HG03565 (cell line): ENCODE results near the gene ZFAND6.

Experiments
- ATAC-seq: cut with Tn5 transposase; IDR thresholded peaks from one replicate; pipeline ENCODE4 v1.9.1; 2021; ENCODE audit warnings: mild to moderate bottlenecking, moderate library complexity; ENCODE audit not compliant: unreplicated experiment

The ZFAND6 gene

DNA sequence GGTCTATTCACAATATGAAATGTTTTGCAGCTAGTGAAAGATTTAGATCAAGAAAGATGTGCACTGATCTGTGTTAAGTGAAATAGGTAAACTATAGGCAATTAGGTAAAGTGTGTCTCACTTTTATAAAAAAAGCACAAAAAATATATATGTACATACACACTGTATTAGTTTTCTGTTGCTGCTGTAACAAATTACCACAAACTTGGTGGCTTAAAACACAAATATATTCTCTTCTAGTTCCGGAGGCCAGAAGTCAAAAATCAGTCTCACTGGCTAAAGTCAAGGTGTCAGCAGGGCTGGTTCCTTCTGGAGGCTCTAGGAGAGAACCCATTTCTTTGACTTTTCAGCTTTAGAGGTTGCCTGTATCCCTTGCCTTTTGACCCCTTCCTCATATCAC, 104.4 kb downstream of the ZFAND6 start:
- ATAC-seq, result no peak

DNA sequence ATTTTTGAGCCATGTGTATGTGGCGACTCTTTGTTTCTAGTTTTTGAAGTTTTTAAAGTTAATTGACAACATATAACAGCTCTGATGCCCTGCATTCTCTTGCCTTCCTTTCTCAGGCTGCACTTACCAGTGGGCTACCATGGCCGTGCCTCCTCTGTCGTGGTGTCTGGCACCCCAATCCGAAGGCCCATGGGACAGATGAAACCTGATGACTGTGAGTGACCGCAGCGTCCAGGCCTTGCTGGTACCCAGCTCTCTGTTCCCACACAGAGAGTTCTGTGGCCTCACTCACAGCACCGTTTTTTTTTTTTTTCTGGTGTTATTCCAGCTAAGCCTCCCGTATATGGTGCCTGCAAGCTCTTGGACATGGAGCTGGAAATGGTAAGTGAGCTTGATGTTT, 108.5 kb downstream of the ZFAND6 start:
- no peak for ATAC-seq

- ATAC-seq, result no peak
These were observed 108.9 kb downstream of the ZFAND6 start for GRCh38 chr15:80168421-80168820.

DNA sequence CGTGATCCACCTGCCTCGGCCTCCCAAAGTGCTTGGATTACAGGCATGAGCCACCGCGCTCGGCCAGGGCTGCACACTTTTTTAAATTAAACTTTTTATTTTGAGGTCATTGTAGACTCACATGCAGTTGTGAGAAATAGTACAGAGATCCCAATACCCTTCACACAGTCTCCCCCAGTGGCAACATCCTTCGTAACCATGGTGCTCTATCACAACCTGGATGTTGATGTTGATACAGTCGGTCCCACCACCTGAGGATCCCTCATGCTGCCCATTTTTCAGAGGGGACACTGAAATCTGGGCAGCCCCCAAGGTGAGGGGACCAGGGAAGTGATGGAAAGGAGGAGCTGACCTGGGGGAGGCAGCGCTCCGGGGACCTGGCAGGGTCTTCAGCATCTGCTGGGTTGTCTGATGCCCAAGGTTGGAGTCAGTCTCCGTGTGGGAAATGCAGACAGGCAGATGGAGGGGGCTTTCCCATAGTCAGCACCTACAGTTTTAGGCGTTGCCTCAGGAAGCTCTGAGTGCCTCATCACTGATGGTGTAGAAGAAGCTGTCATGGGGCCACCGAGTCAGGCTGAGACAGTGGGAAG, 110.4 kb downstream of the ZFAND6 start:
- ATAC-seq, result no peak

DNA sequence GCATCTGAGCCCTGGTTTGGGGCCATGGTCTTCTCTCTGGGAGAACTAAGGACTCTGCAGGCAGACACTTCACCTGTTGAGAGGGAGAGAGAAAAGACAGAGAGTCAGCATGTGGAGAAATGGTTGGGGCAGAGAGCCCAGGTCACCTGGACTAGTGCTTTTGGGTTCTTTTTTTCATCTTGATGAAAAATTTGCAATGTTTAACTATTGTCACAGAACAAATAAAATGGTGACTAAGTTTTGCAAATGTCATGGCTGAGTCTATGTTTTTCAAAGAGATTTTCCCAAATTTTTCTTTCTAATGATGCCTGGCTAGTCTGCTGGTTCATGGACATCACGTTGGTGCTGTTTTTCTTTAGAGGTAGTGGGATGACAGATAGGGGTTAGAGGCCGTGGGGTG, 111.1 kb downstream of the ZFAND6 start:
- ATAC-seq, result no peak

DNA sequence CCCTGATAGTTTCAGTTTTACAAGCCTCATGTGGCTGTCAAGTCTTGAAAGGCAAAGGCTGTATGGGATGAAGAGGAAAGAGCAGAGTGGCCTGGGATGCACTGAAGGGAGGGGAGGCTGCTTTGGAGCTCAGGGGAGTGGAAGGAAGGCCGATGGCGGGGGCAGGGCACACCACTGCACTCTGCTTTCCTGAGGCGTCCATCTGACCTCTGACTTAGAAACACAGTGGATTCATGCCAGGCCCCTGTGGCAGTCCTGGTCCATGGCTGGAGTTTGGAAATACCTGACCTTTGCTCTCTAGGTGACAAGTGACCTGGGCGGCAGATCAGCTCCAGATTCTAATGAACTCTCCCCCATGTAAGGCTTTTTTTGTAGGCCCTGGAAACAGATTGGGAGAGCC, 112.3 kb downstream of the ZFAND6 start:
- no peak for ATAC-seq

- no peak for ATAC-seq
These were observed 112.9 kb downstream of the ZFAND6 start for GRCh38 chr15:80172401-80172800.

DNA sequence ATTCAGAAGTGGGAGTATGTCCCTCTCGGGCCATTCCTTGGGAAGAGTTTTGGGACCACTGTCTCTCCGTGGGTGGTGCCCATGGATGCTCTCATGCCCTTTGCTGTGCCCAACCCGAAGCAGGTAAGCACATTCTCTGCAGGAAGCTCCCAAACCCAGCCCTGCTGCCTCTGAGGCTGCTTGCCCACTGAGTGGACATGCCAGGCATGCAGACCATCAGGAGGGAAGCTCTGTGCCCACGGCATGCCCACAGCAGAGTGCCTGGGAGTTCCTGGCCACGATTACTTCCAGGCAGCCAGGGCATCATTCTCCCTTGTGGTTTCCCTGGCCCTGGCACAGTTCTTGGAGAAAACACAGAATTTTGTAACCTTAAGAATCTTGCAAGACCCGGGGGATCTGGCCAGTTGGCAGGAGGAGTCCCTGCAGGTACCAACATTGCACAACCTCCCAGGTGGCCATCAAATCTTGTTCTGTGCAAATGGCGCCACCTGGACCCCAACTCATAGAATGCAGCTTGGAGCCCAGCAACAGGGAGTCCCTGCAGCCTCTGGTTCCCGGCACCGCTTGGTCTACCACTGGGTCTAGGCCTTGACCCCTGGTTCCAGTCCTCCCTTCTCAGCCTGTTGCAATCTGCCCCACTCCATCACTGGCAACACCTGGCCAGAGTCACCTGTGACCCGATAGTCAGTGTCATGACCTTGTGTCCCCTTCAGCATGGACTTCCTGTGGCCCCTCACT, 113.7 kb downstream of the ZFAND6 start:
- no peak for ATAC-seq

DNA sequence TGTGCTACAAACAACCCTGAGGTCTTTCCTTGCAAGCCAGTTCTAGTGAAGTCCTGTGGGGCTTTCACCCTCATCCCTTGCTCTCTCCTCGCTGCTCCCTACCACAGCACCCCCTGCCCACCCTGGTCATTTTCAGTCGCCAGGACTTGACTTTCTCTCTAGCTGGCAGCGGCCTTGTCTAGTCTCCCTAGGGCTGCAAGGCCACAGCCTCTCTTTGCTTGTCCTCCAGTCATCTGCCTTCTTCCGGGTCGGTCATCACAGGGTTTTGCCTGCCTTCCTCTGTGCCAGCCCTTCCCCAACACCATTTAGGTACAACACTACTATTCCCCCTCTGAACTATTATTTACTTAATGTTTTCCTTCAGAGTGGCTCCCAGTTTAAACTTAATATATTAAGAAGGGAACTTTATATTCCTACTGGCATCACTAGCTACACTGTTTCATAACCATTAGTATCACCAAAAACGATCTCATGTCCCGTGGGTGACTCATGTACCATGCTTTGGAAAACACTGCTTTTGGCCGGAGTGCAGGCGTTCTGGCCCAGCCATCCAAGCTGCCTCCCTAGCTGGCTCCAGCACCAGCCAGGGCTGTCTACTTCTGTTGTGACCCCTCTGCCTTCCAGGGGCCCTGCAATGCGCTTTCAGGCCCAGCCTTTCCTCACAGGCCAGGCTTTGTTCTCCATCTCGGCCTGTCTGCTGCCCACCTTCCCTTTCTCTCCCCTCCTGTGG, 114.7 kb downstream of the ZFAND6 start:
- no peak for ATAC-seq

DNA sequence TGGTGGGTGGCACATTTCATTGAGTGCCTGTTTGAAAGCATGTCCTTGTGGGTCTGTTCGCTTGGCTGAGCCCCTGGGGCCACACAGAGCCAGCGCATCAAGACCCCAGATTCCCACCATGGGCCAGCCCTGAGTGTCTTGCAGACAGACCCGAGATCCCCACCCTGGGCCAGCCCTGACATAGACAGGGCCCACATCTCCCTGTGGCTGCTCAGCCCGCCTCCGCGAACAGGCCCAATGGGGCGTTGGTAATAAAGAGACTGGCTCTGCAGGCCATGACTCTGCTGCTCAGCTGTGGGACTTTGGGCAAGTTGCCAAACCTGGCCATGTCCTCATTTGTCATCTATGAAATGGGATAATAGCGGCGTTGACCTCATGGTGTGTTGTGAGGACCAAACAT, 116.0 kb downstream of the ZFAND6 start:
- ATAC-seq, result no peak

GRCh38 chr15:80176443-80176842, 117.0 kb downstream of the ZFAND6 start:
- no peak for ATAC-seq

GRCh38 chr15:80177156-80177555, 117.7 kb downstream of the ZFAND6 start:
- ATAC-seq, result no peak

GRCh38 chr15:80179025-80179759, 119.7 kb downstream of the ZFAND6 start:
- no peak for ATAC-seq

- ATAC-seq, result no peak
These were observed 120.5 kb downstream of the ZFAND6 start for GRCh38 chr15:80179935-80180334.

DNA sequence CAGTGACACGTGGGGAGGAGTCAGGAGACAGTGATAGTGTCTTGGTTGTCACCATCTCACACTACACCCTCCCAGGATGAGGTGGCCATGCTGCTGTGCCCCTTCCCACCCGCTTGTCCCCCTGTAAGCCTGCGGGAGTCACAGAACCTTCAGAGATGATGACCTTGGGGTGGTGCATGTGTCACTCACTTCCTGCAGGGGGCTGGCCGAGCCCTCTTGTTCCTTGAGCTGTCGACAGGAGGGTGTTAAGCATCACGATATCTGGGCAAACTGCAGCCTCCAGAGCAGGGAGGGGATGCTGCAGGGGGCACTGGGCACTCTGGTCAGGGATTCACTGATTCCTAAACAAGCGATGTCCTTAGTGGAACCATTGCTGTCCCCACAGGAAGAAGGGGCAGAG, 121.0 kb downstream of the ZFAND6 start:
- no peak for ATAC-seq

DNA sequence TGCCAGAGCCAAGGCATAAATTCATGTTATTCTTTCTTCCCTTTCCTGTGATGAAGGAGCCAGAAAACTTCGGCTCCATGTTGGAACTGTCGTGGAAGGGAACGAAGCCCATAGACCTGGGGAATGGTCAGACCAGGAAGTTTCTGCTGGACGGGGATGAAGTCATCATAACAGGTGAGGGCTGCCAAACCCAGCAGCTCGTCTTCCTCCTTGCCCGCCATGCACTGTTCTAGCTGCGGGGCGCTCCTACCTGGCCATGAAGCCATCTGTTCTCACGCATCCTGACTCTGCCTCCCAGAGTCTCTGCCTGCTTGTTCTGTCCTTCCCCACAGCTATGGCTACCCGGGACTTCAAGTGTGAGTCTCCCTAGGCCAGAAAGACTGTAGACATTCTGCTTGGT, 121.5 kb downstream of the ZFAND6 start:
- ATAC-seq, result no peak

GRCh38 chr15:80182611-80183261, 123.3 kb downstream of the ZFAND6 start:
- ATAC-seq, result no peak

DNA sequence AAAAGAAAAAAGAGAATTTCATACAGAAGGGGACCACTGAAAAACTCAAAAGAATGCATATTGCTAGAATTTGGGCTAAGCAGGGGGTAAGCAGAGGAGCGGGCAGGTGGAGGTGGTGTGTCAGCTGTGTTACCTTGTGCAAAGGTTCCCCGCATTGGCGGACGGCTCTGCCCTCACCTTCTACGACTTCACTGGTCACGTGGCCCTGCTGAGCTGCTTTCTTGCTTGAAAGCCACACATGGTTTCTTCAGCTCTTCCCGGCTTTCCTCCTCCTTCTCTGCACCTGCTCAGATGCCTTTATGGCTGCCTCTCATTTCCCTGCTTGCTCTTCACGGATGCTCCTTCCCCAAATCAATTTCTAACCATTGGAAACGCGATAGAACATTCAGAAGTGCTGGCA, 123.8 kb downstream of the ZFAND6 start:
- ATAC-seq, result no peak

DNA sequence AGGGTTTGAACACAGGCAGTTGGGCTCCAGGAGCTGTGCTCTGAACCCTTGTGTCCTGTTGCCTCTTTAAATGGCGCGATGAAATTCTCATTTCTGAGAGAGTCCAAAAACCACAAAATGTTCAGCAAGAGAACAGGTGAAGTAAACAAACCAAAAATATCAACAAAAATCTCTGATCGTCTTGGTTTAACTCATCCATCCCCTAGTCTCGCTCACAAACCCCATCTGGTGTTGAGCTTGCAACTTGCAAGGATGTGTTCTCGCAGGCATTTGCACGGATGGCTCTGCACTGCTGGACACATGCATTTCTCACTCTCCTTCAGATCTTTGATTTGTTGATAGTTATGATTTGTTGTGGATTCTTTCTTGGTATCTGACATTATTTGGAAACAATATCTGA, 124.4 kb downstream of the ZFAND6 start:
- ATAC-seq, result no peak

- no peak for ATAC-seq
These were observed 125.1 kb downstream of the ZFAND6 start for GRCh38 chr15:80184554-80184953.

- ATAC-seq, result no peak
These were observed 125.7 kb downstream of the ZFAND6 start for GRCh38 chr15:80185152-80185551.
